Thymus (tissue), 11 donors: ENCODE results near the gene PEX3. TPM values are rescaled to one million over a fixed set of nuclear protein-coding genes. Genes with fewer than 3 reads are reported as not detected.
"Not testable (repeated sequence)": the region's sequence is repeated elsewhere in the genome, so short reads cannot be mapped to it uniquely, and the experiment has no call there.

Source experiments
- DNase-seq, 9 donors: peaks; one replicate each; pipeline ENCODE4 v3.0.0-alpha.2; 2013; ENCODE audit warnings: low spot score in 9 of 9, low read depth in 6 of 9, missing footprints in 1 of 9
- H3K27ac ChIP-seq, 2 donors: one replicate each; pipeline ENCODE4 v1.5.1; 2013; ENCODE audit warnings: control low read depth in 1 of 2, low read depth in 1 of 2, low read length in 1 of 2, mild to moderate bottlenecking in 1 of 2, moderate library complexity in 1 of 2
- H3K27me3 ChIP-seq, 2 donors: one replicate each; pipeline ENCODE4 v1.5.1; 2013; ENCODE audit warnings: low read length in 1 of 2; ENCODE audit not compliant: control insufficient read depth in 2 of 2, insufficient read depth in 1 of 2
- H3K36me3 ChIP-seq, 2 donors: one replicate each; pipeline ENCODE4 v1.5.1; 2013; ENCODE audit warnings: low read length in 1 of 2, mild to moderate bottlenecking in 1 of 2, moderate library complexity in 1 of 2; ENCODE audit not compliant: control insufficient read depth in 2 of 2, insufficient read depth in 2 of 2
- H3K4me1 ChIP-seq, 2 donors: one replicate each; pipeline ENCODE4 v1.5.1; 2013; ENCODE audit warnings: low read length in 2 of 2; ENCODE audit not compliant: control insufficient read depth in 2 of 2, insufficient read depth in 2 of 2
- H3K4me3 ChIP-seq, 2 donors: one replicate each; pipeline ENCODE4 v1.5.1; 2013; ENCODE audit warnings: low read length in 2 of 2, control low read depth in 1 of 2, mild to moderate bottlenecking in 1 of 2
- H3K9me3 ChIP-seq, 2 donors: one replicate each; pipeline ENCODE4 v1.5.1; 2013; ENCODE audit warnings: low read length in 1 of 2, mild to moderate bottlenecking in 1 of 2; ENCODE audit not compliant: control insufficient read depth in 2 of 2, insufficient read depth in 1 of 2
- WGBS: extraction: QIAGEN DNeasy Blood & Tissue Kit; methylation state at CpG from one replicate; pipeline ENCODE4 v1.1.7; 2013; 5-methylcytosine and 5-hydroxymethylcytosine counted together
- polyA plus RNA-seq: library from polyadenylated mRNA; stranded (reverse); fragments of 200-250 nt; gene quantifications from one replicate; pipeline ENCODE4 v1.2.3, GENCODE V29; 2013
- total RNA-seq: library from RNA; stranded (reverse); fragments of 120-200 nt; gene quantifications from one replicate; pipeline ENCODE4 v1.2.4, GENCODE V29; 2013
- donor health status: healthy.

Gene PEX3
- total and polyA plus RNA-seq, 2 donors, result 19.4 to 21.5 TPM

GRCh38 chr6:143507358-143508145 lies 56.9 kb downstream of the PEX3 start:
- peaks cover 5 to 14% of the 10 kb centered on the region in 2 donors for H3K4me1 ChIP-seq
- H3K27me3 ChIP-seq, result no peaks in the 10 kb centered on the region
- H3K27ac ChIP-seq, result no peak overlapping the region
- peaks cover 0 to 8% of the 10 kb centered on the region in 2 donors for H3K9me3 ChIP-seq
- 96% methylated on average over 6 of the region's 6 CpGs for WGBS
- no peak for DNase-seq
- no peak overlapping the region for H3K4me3 ChIP-seq
- no peaks in the 10 kb centered on the region for H3K36me3 ChIP-seq

- not testable (repeated sequence) for H3K27ac ChIP-seq, H3K9me3 ChIP-seq, H3K4me3 ChIP-seq, H3K36me3 ChIP-seq, DNase-seq, H3K27me3 ChIP-seq
- WGBS, result 98% methylated on average over 13 of the region's 13 CpGs
- peaks cover 5 to 14% of the 10 kb centered on the region in 2 donors for H3K4me1 ChIP-seq
Measured at GRCh38 chr6:143510326-143510725, 59.7 kb downstream of the PEX3 start.

- DNase-seq, result peak; percentile 32 to 82 (median 54)
- peak within 1 kb of the TSS; percentile 59 to 69 for H3K4me3 ChIP-seq
- peak within 1 kb of the TSS; percentile 48 to 71 for H3K27ac ChIP-seq
- peaks cover 5 to 14% of the 10 kb centered on the region in 2 donors for H3K4me1 ChIP-seq
- H3K27me3 ChIP-seq, result no peaks in the 10 kb centered on the region
- H3K36me3 ChIP-seq, result no peaks in the 10 kb centered on the region
- H3K9me3 ChIP-seq, result peaks cover 0 to 8% of the 10 kb centered on the region in 2 donors
- WGBS, result 6% methylated on average over 63 of the region's 63 CpGs
Measured at GRCh38 chr6:143510991-143511891, 60.6 kb downstream of the PEX3 start, which contains the start of gene FUCA2. Gene FUCA2, minus strand, starts transcription at chr6:143511720. Its CDS starts 86 bp downstream, at chr6:143511634.

DNA sequence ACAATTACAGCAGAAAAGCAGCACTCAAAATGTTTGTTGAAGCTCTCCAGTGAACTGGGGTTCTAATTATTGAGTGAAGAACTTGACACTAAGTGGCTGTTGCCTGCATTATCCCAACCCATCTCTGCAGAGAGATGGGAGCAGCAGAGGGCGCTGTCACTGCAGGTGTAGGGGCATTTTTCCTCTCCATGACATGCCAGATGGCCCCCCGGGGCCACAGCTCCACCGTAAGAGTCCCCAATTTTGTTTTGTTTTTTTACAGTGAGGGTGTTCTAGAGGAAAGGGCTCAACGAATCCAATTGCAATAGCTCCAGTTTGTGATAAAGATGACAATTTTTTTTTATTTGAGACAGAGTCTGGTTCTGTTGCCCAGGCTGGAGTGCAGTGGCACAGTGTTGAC lies 62.8 kb downstream of the PEX3 start:
- Histone ChIP-seq H3K27ac (no peak overlapping the region), H3K4me1 (peaks cover 5 to 14% of the 10 kb centered on the region in 2 donors)
- WGBS, result 84% methylated on average over 4 of the region's 4 CpGs

GRCh38 chr6:143515061-143515760 lies 64.6 kb downstream of the PEX3 start:
- no peak for DNase-seq
- Histone ChIP-seq H3K9me3 (peaks cover 0 to 8% of the 10 kb centered on the region in 2 donors), H3K4me1 (peaks cover 5 to 14% of the 10 kb centered on the region in 2 donors), H3K27ac (no peak overlapping the region), H3K27me3 (no peaks in the 10 kb centered on the region), H3K36me3 (no peaks in the 10 kb centered on the region), H3K4me3 (no peak overlapping the region)
- WGBS, result 94% methylated on average over 12 of the region's 12 CpGs

More for the DNA sequence above, 62.8 kb downstream of the PEX3 start:
- Histone ChIP-seq H3K4me3 (no peak overlapping the region), H3K36me3 (no peaks in the 10 kb centered on the region), H3K9me3 (peaks cover 0 to 8% of the 10 kb centered on the region in 2 donors), H3K27me3 (no peaks in the 10 kb centered on the region)
- DNase-seq, result peak in 2 of 9 donors; percentile 23 to 40

- H3K4me1 ChIP-seq, result peaks cover 5 to 13% of the 10 kb centered on the region in 2 donors
- no peak overlapping the region for H3K4me3 ChIP-seq
- H3K9me3 ChIP-seq, result peaks cover 0 to 8% of the 10 kb centered on the region in 2 donors
- no peak overlapping the region for H3K27ac ChIP-seq
- no peaks in the 10 kb centered on the region for H3K36me3 ChIP-seq
- DNase-seq, result no peak
- 97% methylated on average over 7 of the region's 7 CpGs for whole genome bisulfite sequencing
- no peaks in the 10 kb centered on the region for H3K27me3 ChIP-seq
Measured at GRCh38 chr6:143515766-143516355, 65.3 kb downstream of the PEX3 start.

DNA sequence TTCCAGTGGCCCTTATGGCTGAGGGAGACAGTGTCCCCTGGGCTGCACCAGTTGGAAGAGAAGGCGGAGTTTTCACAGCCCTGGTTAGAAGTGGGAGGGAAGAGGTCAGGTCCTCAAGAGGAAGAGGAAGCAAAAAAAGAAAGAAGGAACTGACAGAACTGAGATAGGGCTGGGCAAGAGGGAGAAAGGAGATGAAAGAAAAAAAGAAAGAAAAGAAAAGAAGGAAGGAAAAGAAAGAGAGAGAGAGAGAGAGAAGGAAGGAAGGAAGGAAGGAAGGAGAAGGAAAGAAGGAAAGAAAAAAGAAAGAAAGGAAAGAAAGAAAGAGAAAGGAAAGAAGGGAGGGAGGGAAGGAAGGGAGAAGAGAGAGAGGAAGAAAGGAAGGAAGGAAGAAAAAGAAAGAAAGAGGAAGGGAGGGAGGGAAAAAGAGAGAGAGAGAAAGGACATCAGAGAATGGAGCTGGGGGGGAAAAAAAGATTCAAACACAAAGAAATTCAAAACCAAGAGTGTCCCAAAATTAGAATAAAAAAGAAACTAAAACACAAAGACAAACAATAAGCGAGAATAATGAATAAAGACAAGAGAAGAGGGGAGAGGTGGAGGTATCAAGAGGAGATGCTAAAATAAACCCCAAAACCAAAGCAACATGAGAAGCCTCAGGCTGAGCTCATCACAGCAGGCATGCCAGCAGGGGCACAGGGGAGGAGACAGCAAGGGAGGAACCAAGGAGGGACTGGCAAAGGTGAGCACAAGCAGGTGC lies 66.3 kb downstream of the PEX3 start:
- H3K27ac ChIP-seq, result no peak overlapping the region
- peaks cover 1 to 3% of the 10 kb centered on the region in 2 donors for H3K4me1 ChIP-seq
- DNase-seq, result no peak
- no peaks in the 10 kb centered on the region for H3K27me3 ChIP-seq
- no peak overlapping the region for H3K4me3 ChIP-seq
- H3K36me3 ChIP-seq, result no peaks in the 10 kb centered on the region
- peaks cover 0 to 4% of the 10 kb centered on the region in 2 donors for H3K9me3 ChIP-seq
- WGBS, result 98% methylated on average over 2 of the region's 2 CpGs

- 85% methylated on average over 3 of the region's 3 CpGs for WGBS
- no peaks in the 10 kb centered on the region for H3K27me3 ChIP-seq
- H3K4me3 ChIP-seq, result no peak overlapping the region
- no peaks in the 10 kb centered on the region for H3K4me1 ChIP-seq
- no peaks in the 10 kb centered on the region for H3K9me3 ChIP-seq
- no peak overlapping the region for H3K27ac ChIP-seq
- DNase-seq, result no peak
- H3K36me3 ChIP-seq, result no peaks in the 10 kb centered on the region
Measured at GRCh38 chr6:143517447-143517773, 66.8 kb downstream of the PEX3 start.
